Fibroblast of lung (primary cell): Measurements from ENCODE around the gene ABCB8. TPM values are rescaled to one million over a fixed set of nuclear protein-coding genes. Genes with fewer than 3 reads are reported as not detected.

Experiments used
- DNase-seq, 2 donors: peaks; one replicate each; pipeline versions ENCODE4 v3.0.0 to v3.0.0-alpha.2; 2010; ENCODE audit warnings: low read depth in 2 of 2
- H2AFZ ChIP-seq: 2 replicates; pipeline ENCODE4 v1.5.1; 2012; ENCODE audit warnings: low read length, control low read depth, inconsistent platforms
- H3K27ac ChIP-seq: 2 replicates; pipeline ENCODE4 v1.5.1; 2011; ENCODE audit warnings: low read length, control low read depth; ENCODE audit not compliant: insufficient read depth
- H3K27me3 ChIP-seq: 2 replicates; pipeline ENCODE4 v1.5.1; 2011; ENCODE audit warnings: mild to moderate bottlenecking, low read length; ENCODE audit not compliant: control insufficient read depth, insufficient read depth
- H3K36me3 ChIP-seq: 2 replicates; pipeline ENCODE4 v1.5.1; 2011; ENCODE audit warnings: low read length; ENCODE audit not compliant: control insufficient read depth, insufficient read depth
- H3K4me1 ChIP-seq: 2 replicates; pipeline ENCODE4 v1.5.1; 2011; ENCODE audit warnings: low read length; ENCODE audit not compliant: control insufficient read depth, insufficient read depth; ENCODE audit errors: extremely low read depth
- H3K4me2 ChIP-seq: 2 replicates; pipeline ENCODE4 v1.5.1; 2011; ENCODE audit warnings: low read length, control low read depth; ENCODE audit not compliant: insufficient read depth; ENCODE audit errors: extremely low read depth
- H3K4me3 ChIP-seq, 4 experiments: fragments of 200-600 bp in 1 of 4; sonication (generic) in 1 of 4; replicated peaks in 1 of 4; 2 replicates each; pipeline ENCODE4 v1.5.1; 2011 to 2016; ENCODE audit warnings: low read length in 4 of 4, low read depth in 3 of 4, mild to moderate bottlenecking in 3 of 4, control low read depth in 2 of 4, inconsistent platforms in 1 of 4, mixed read lengths in 1 of 4; ENCODE audit not compliant: insufficient read depth in 1 of 4; ENCODE audit errors: control extremely low read depth in 1 of 4
- H3K79me2 ChIP-seq: 2 replicates; pipeline ENCODE4 v1.5.1; 2012; ENCODE audit warnings: mild to moderate bottlenecking, low read length, inconsistent platforms; ENCODE audit not compliant: control insufficient read depth, insufficient read depth
- H3K9ac ChIP-seq: 2 replicates; pipeline ENCODE4 v1.5.1; 2011; ENCODE audit warnings: mild to moderate bottlenecking, low read length, control low read depth; ENCODE audit not compliant: insufficient read depth
- H3K9me3 ChIP-seq: 2 replicates; pipeline ENCODE4 v1.5.1; 2012; ENCODE audit warnings: low read depth, low read length; ENCODE audit not compliant: control insufficient read depth, insufficient read depth
- H4K20me1 ChIP-seq: 2 replicates; pipeline ENCODE4 v1.5.1; 2011; ENCODE audit warnings: low read length; ENCODE audit not compliant: control insufficient read depth, insufficient read depth; ENCODE audit errors: extremely low read depth
- CTCF ChIP-seq, 2 donors: IDR thresholded peaks in 1 of 2; conservative IDR thresholded peaks in 1 of 2; 1 replicate in 1 of 2; 2 replicates in 1 of 2; pipeline ENCODE4 v1.5.1; 2011 to 2012; ENCODE audit warnings: low read length in 2 of 2, control low read depth in 1 of 2, inconsistent platforms in 1 of 2, low read depth in 1 of 2, mild to moderate bottlenecking in 1 of 2
- EZH2 ChIP-seq: IDR thresholded peaks from 2 replicates; pipeline ENCODE4 v1.5.1; 2012; ENCODE audit warnings: low read length, control low read depth, mild to moderate bottlenecking; ENCODE audit errors: missing control alignments
- polyA plus RNA-seq, 2 donors: library from polyadenylated mRNA; depleted of rRNA in 1 of 2; stranded (reverse) in 1 of 2; unstranded in 1 of 2; fragments of >200 nt; gene quantifications; 2 replicates each; pipeline ENCODE4 v1.2.1, GENCODE V29; 2011 to 2012; ENCODE audit warnings: missing spikeins in 1 of 2
- total RNA-seq: library from RNA; depleted of rRNA; stranded (reverse); fragments of >200 nt; gene quantifications from 2 replicates; pipeline ENCODE4 v1.2.1, GENCODE V29; 2014

ABCB8 gene
- total and polyA plus RNA-seq, 2 donors (not counting 1 experiment from before 2014, with no cell fraction given), result 12.1 to 20.0 TPM

DNA sequence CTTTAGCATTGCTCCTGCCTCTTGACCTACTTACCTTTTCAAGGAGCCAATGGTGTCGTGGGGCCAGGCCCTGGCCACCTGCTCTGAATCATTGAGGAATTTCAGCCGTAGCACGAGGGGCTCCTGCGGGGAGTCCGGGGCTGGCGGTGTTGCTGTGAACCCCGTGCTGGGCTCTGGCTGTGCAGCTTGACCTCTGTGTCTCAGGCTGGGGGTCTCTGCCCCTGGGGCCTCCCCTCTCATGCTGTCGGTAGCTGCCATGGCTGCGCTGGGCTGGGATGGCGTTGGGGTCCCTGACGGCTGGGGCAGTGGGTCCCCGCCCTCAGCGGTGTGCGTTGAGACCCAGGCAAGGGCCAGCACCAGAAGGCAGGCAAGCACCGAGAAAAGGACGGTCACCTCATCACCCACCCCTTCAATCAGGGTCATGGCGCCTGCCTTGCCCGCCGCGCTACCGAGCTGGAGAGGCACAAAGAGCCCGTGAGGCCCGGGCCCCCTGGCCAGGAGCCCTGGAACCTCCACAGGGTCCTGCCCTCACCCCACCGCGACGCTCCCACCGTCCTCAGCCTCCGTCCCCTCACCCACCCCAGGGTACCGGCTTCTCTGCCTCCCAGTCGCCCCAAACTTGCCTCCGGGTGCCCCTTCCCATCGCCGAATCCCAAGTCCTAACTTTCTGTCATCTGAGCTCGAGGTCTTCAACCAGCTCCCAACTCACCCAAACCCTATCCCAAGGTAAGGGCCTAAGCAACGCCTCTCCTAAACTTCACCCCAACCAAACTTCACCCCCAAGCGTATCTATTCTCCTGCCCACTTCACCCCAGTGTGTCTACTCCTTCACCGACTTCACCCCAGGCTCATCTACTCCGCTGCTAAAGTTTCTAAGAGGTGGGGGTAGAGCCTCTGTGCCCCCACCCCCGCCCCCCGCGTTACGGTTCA, 54.2 kb downstream of the ABCB8 start:
- Histone ChIP-seq H3K9me3 (no peaks in the 10 kb centered on the region), H4K20me1 (no peaks in the 10 kb centered on the region), H3K4me3 (peak overlapping the region; percentile 63 to 94 (median 77)), H3K36me3 (peaks cover 9% of the 10 kb centered on the region), H2AFZ (no peak overlapping the region), H3K79me2 (peaks cover 34% of the 10 kb centered on the region), H3K27ac (peak overlapping the region; percentile 91), H3K4me2 (peak overlapping the region; percentile 81), H3K9ac (peak overlapping the region; percentile 65), H3K4me1 (peaks cover 28% of the 10 kb centered on the region), H3K27me3 (no peaks in the 10 kb centered on the region)
- no peak for TF ChIP-seq EZH2
- no peak for TF ChIP-seq CTCF (conservative IDR thresholded peaks at IDR 0.05 in 1 of 2, IDR thresholded peaks at IDR 0.05 in 1 of 2; ENCODE audit: low read depth in 1 of 2, low read length in 2 of 2)
- no peak for DNase-seq

GRCh38 chr7:151083071-151083823, 55.0 kb downstream of the ABCB8 start, which contains the start of gene TMUB1:
TMUB1 (minus strand) TSS chr7:151083493; CDS start chr7:151082563, 930 bp downstream.
- Histone ChIP-seq H3K27me3 (no peaks in the 10 kb centered on the region), H3K4me3 (peak within 1 kb of the TSS; percentile 63 to 94 (median 77)), H3K79me2 (peaks cover 43% of the 10 kb centered on the region), H3K4me2 (peak within 1 kb of the TSS; percentile 87), H3K4me1 (peaks cover 31% of the 10 kb centered on the region), H3K27ac (peak within 1 kb of the TSS; percentile 91), H2AFZ (peak within 1 kb of the TSS; percentile 71), H3K36me3 (peaks cover 7% of the 10 kb centered on the region), H3K9me3 (no peaks in the 10 kb centered on the region), H3K9ac (peak within 1 kb of the TSS; percentile 67), H4K20me1 (no peaks in the 10 kb centered on the region)
- peak in 1 of 2 donors; percentile 52 for DNase-seq
- TF ChIP-seq CTCF (conservative IDR thresholded peaks at IDR 0.05 in 1 of 2, IDR thresholded peaks at IDR 0.05 in 1 of 2; ENCODE audit: low read depth in 1 of 2, low read length in 2 of 2) (no peak), EZH2 (no peak)

GRCh38 chr7:151083824-151084160, 55.5 kb downstream of the ABCB8 start:
- no peaks in the 10 kb centered on the region for H3K27me3 ChIP-seq
- H3K27ac ChIP-seq, result no peak overlapping the region
- H3K4me3 ChIP-seq, result peak overlapping the region; percentile 50 to 94 (median 70)
- H3K9ac ChIP-seq, result no peak overlapping the region
- no peak for DNase-seq
- H3K9me3 ChIP-seq, result no peaks in the 10 kb centered on the region
- TF ChIP-seq CTCF (conservative IDR thresholded peaks at IDR 0.05 in 1 of 2, IDR thresholded peaks at IDR 0.05 in 1 of 2; ENCODE audit: low read depth in 1 of 2, low read length in 2 of 2) (no peak), EZH2 (no peak)
- peak overlapping the region; percentile 87 for H3K4me2 ChIP-seq
- H3K4me1 ChIP-seq, result peaks cover 30% of the 10 kb centered on the region
- peak overlapping the region; percentile 71 for H2AFZ ChIP-seq
- peaks cover 46% of the 10 kb centered on the region for H3K79me2 ChIP-seq
- peaks cover 5% of the 10 kb centered on the region for H3K36me3 ChIP-seq
- no peaks in the 10 kb centered on the region for H4K20me1 ChIP-seq
